ENCODE data around the gene SLC45A3. TPM values are rescaled to one million over a fixed set of nuclear protein-coding genes. Genes with fewer than 3 reads are reported as not detected.

The SLC45A3 gene
- total RNA-seq, 1 donor from 2014 or later, result 6.6 TPM

DNA sequence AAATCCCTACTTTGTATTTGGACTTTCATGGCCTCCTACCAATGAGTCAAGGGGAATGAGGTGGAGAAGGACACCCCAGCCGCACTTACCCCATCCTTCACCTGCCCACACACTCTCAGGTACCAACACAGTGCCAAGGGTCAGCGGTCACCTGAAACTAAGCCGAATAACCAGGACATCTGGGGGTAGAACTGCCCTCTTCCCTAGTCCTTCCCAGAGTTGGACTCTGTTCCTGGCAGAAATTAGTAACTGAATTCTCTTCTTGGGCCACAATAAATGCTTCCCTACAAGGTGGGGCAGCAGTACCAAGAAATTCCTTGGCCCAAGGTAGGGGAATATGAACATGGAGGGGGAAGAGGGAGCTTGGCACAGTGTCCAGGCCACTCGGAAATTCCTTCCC lies 7.3 kb downstream of the SLC45A3 start:
- ATAC-seq, result no peak
- no peak for DNase-seq
- intact Hi-C loops (cut with micrococcal nuclease), result no loop called here

DNA sequence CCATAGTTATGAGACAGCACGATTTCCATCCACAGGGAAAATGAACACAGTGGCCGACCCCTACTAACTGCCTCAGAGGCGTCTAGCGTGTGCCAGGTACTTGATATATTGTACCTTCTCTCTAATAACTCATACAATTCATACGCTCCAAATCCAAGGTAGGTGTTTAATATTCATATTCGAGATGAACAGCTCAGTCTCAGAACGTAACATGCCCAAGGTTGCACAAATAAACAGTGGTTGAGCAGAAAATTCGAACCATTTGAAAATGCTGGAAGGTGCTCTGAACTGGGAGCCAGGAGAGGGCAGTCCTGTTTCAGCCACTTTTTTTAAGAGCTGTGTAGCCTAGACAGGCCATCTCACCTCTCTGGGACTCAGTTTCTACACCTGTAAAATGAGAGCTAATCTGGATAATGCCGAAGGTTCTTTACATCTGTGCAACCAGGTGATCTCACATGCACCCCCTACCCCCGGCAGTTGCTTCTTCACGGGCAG lies 7.9 kb downstream of the SLC45A3 start:
- DNase-seq, result no peak
- ATAC-seq, result no peak
- intact Hi-C loops (cut with micrococcal nuclease), result no loop called here

DNA sequence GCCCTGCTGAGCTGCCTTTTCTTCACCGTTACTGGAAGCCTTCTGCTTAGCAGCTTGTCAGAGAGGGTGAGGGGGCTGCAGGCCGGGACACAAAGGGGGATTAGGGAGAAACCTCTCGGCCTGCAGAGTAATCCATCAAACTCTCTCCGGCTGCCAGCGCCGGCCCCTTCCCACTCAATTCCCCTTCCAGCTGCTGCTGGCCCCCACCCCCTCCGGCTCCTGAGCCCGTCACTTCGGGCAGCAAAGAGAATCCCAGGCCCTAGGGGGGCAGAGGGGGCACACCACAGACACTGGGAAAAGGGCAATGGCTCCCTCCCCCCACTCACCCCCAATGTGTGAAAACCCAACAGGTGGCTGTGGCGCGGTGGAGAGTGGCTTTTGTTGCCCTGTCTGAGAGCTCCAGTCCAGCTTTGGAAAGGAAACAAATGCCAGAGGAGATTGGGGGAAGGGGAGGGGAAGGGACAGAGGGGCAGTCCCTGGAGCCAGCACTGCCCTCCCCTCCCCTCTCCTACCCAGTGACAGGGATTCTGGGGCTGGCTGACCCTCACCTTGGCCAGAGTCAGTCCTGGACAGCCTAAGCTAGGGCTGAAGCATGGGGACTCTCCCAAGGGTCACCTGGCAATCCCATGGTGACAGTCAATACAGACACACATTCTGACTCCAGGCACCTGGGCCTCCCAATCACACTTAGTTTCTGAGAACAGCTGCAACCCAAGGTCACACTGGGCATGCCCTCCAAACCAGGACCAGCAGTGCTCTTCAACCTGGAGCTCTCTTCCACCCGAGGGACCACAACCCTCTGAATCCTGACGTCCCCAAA lies 9.5 kb downstream of the SLC45A3 start:
- intact Hi-C loops (cut with micrococcal nuclease), result no loop called here
- ATAC-seq (no peak), DNase-seq (no peak)

DNA sequence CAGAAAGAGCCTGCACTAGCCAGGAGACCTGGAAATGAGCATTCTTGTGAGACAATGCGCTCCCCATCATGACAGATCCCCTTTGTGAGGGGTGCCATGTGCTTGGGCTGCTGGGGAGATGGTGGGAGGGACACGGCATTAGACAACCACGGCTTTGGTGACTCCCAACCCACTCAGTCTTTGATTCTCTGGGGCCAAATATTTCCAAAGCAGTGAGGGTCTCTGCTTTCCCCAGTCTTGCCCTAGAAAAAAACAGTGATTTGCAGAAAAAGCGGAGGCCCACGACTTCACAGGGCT lies 10.2 kb downstream of the SLC45A3 start:
- no peak for DNase-seq
- no peak for ATAC-seq
- intact Hi-C loops (cut with micrococcal nuclease), result no loop called here

DNA sequence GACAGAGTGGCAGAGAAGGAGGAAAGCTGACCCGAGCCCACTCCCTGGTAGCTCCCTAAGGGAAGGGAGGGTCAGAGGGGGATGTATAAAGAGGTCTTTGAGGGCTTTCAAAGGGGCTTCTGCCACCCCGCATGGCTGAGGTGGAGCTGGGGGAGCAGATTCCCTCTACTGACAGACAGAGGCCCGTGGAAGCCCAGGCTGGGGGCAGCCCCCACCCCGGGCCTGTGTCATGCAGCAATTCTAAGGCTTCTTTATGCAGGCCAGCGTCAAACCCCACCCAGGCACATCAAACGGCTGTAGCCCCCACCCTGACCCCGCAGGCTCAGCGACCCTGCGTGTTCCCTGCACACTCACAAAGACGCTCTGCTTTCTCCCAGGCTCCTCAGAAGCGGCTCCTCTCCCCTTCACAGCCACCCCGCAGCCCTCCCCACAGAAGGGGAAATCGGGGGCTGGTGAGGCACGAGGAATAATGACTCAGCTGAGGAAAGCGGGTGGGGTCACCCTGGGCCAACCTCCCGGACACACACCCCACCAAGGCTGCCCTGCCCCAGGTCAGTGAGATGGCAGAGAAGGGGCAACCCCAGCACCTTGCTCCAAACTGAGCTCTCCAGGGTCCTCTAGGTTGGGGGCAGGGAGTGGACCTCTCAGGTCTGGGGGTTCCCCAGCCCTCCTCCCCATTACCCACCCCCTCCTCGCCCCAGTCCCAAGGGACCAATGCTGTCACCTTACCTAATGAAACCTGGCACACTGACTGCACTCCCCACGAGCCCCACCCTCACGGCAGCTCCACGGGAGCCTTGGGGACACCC lies 10.8 kb downstream of the SLC45A3 start:
- intact Hi-C loops (cut with micrococcal nuclease), result no loop called here
- DNase-seq (no peak), ATAC-seq (no peak)

DNA sequence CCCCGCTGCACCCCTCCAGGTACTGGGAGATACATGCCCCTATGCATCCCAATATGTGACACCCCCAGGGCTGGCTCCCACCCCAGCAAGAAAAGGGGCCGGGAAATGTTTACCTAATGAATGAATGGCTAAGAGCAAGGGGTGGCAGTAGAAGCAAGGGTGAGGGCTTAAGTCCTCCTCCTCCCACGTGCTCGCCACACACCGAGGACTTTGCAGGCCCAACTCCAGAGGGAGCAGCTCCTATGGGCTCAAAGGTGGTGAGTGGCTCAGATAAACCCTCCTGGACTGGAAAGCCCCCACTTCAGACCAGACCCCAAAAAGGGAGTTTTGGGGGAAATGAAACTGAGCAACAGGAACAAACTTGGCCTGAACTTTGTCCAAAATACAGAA lies 11.4 kb downstream of the SLC45A3 start:
- DNase-seq, result no peak
- ATAC-seq, result no peak
- intact Hi-C loops (cut with micrococcal nuclease), result no loop called here

DNA sequence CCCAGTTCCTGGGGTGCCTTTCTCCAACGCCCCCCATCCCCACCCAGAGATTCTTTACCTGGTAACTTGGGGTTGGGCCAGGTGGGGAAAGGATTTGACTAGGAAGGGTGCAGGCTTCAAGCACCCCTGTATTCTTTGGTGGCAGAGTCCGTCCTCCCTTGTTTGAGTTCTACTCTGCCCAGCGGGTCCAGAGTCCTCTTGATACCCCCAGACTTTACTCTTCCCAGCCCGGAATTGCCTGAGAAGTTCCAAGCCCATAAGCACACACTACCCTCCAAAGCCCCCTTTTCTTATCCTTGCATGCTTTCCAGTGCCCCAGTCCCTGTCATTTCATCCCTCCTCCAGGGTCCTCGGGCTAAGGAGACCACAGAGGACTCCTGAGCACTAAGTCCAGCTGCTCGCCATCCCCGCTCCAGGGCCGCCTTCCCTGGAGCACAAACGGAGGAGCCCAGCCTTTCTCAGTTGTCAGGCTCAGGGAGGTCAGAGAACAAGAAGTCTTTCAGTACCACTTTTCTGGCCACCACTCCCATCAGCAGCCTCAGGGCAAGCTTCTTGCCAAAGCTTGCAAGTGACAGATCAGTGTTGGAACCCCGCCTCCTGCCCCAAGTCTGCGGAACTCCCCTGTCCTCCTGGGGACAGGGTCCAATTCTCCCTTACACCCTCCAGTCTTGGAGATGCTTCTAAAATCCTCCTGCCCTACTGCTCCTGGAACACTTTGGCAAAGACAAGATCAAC lies 12.2 kb downstream of the SLC45A3 start:
- intact Hi-C loops (cut with micrococcal nuclease), result no loop called here
- DNase-seq (no peak), ATAC-seq (no peak)

DNA sequence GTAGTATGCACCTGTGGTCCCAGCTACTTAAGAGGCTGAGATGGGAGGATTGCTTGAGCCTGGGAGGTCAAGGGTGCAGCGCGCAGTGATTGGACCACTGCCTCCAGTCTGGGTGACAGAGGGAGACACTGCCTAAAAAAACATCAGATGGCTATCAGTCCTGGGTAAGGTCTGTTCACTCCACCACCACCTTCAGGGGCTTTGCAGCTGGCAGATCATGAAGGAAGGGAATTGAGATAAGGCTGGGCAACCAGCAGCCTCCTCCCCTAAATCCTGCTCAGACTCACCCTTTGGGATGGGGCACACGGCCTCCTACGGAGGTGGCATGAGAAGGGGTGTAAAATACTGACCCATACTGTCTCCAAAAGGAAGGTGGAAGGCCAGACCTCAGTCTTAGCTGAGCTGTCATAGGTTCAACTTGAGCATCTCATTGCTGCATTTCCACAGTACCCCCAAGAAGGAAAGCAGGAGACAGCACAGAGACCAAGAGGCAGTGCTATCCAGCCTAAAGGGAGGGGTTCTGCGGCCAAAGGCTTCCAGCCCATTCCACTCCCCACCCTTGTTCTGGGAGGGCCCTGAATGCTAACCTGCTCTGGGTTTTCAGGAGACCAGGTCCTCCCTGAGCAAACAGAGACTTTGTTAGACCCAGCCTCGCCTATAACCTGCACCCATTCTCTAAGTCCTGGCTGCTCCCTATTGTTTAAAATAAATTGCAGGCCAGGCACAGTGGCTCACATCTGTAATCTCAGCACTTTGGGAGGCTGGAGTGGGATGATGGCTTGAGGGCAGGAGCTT lies 13.7 kb downstream of the SLC45A3 start:
- no peak for DNase-seq
- intact Hi-C loops (cut with micrococcal nuclease), result no loop called here

DNA sequence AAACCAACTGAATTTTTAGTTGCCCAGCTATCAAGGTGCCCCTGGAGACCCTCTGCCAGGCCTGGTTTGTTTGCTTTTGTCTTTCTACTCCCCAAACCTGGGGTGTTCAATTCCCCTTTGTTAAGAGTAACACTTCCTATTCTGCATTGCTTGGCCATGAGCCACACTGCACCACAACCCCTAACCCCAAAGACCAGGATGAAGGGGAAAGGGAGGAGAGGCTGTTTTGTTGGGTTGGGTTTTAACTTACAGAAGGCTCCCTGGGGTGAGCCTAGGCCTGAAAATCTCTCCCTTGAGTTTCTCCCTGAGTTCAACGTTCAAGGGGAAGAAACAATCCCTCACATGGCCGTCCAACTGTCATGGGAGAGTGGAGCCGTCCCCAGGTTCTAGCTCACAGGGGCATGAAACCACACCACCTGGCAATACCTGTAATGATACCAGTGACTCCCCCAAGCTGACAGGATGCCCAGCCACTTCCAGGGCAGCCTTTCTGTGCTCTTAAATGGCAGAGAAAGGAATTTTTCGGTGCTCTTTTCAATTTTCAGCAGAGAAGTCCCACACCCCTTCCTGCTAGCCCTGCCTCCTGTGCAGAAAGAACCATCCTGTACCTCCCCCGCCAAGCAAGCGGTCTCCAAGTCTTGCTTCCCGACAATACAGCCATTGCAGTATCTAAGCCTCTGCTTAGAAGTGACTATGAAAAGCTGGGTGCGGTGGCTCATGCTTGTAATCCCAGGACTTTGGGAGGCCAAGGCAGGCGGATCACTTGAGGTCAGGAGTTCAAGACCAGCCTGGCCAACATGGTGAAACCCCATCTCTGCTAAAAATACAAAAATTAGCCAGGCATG lies 14.9 kb downstream of the SLC45A3 start:
- ATAC-seq, result no peak
- intact Hi-C loops (cut with micrococcal nuclease), result no loop called here
- DNase-seq, result no peak

More for the DNA sequence above, 13.7 kb downstream of the SLC45A3 start:
- no peak for ATAC-seq

DNA sequence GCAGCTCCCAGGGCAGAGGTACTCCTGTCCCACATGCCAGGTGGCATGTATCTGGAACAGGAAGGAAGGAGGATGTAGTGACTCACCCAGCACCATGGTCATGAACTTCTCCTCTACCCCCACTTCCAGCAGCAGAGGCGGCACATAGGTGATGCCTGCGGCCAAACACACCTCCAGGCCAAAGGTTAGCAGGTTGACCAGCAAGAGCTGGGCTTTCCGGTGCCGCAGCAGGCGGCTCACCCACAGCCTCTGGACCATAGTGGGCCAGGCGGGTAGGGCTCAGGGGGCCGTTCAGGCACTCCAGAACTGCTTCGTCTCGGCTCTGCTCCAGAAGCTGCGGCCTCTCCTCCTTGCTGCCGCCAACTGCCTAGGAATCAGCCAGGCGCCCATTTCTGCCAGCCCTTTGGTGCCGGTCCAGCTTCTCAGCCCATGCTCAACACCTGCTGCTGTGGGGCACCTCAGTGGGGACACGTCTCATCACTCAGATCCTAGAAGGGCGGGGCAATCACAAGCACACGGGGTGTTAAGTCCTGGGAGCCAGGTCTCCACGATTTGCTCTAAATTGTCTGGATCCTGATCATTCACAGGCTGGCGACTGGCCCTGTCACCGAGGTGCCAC lies 15.8 kb downstream of the SLC45A3 start:
- DNase-seq (no peak), ATAC-seq (no peak)
- intact Hi-C loops (cut with micrococcal nuclease), result no loop called here

DNA sequence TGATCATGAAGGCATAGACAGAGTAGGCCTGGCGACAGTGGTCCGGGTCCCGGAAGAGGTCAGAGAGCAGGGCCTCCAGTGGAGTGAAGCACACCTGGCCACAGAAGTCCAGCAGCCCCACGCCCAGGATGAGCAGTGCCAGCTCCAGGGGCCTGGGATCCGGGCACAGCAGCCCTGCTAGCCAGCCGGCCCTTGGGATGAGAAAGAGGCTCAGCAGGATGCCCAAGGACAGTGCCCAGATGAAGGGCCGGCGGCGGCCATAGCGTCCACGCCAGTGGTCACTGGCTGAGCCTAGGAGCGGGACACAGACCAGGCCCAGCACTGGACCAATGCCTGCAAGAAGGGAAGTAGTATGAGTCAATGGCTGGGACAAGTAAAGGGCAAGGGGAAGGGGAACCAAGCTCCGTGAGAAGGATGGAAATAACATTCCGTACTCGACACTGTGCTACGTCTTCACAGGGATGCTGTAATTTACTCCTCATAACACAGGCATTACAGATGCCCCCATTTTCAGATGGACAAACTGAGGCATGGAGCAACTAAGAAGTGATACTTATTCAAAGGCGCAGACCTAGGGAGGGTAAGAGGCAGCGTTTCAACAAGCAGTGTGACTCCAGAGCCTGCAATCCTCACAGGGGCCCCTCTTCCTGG lies 16.9 kb downstream of the SLC45A3 start:
- ATAC-seq (no peak), DNase-seq (no peak)
- intact Hi-C loops (cut with micrococcal nuclease), result no loop called here

DNA sequence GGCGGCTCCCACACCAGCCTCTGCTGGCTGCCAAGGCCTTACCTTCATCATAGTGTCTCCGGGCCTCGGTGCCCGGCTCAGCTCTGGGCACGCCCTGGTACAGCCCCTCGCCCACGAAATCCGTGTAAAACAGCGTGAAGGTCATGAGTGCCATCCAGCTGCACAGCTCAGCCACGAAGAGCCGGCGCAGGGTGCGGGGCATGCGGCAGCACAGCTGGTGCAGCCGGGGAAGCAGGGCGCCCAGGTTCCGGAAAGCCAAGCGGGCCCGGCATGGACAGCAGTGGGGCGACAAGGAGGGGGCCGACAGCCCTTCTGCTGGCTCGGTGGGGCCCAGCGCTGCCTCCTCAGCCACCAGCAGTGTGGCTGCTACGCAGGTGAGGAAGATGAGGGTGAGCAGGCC lies 17.5 kb downstream of the SLC45A3 start:
- DNase-seq, result no peak
- intact Hi-C loops (cut with micrococcal nuclease), result no loop called here
- ATAC-seq, result no peak

DNA sequence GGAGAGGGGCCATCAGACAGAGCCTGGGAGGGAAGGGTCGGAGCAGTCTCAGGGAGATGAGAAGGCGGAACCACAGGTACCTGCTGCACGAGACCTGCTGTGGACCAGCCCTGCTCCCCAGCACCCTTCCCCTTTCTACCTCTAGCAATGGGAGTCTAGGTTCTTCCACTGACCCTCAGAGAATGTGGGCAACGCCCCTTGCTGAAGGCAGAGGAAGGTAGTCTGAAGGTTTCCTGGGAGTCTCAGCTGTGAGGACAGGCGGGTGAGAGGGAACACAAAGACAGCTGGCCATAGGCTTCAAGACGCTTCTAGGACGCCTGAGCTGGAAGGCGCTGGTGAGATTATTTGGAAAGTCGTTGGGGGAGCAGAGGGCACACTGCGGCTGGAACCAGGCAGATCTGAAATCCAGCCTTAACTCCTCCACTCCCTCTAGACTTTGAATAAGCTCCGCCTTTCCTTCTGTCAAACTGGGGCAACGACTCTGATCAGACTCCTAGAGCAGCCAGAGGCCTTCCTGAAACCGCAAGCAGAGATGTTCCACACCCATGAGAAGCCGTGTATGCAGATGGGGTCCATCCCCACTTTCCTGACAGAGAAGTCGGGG lies 18.1 kb downstream of the SLC45A3 start:
- ATAC-seq (no peak), DNase-seq (no peak)
- intact Hi-C loops (cut with micrococcal nuclease), result no loop called here

DNA sequence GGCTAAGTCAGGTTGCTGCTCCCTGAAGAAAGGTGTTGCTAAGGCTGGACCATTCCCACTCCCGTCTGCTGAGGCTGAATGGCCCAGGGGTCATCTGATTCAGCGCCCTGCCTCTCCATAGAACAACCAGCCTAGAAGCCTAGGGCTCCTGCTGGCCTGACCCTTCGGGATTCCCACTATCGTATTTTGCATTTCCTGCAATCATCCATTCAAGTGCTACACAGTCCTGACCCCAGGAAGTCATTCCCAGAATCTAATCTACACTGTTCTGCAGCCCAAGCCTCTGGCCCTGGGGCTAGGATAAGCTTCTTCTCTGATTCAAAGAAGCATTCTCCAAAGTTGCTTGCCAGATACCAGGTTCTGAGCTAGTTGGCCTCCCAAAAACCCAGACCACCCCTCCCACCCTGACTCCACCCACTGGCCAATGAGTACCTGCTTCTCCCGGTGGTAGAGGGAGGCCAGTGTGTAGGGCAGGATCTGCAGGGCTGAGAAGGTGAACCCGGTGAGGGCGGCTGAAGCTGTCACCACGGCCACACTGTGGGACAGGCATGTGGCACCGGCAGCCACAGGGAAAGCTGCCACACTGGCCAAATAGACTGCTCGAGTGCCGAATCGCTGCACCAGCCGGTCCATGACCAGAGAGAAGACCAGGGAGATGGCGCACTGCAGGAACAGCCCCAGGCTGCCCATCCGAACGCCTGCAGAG lies 18.7 kb downstream of the SLC45A3 start:
- DNase-seq (no peak), ATAC-seq (no peak)
- intact Hi-C loops (cut with micrococcal nuclease), result no loop called here

DNA sequence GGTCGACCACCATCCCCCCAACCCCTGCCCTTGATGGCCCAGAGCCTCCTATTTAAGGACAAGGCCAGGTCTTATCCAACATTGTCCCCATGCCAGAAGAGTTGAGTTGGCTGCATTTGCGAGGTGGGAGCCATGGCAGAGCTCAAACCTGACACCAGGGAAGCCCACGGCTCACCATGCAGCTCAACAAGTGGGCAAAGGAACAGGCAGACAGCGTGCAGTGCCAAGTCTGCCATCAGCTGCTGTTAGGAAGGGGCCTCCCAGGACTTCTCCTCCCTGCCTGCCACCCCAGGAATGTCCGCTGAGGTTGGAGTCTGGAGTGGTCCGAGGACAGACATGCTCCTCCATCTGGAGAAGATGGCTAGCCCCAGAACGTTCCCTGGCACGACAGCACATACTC lies 19.9 kb downstream of the SLC45A3 start:
- intact Hi-C loops (cut with micrococcal nuclease), result no loop called here
- DNase-seq (no peak), ATAC-seq (no peak)

DNA sequence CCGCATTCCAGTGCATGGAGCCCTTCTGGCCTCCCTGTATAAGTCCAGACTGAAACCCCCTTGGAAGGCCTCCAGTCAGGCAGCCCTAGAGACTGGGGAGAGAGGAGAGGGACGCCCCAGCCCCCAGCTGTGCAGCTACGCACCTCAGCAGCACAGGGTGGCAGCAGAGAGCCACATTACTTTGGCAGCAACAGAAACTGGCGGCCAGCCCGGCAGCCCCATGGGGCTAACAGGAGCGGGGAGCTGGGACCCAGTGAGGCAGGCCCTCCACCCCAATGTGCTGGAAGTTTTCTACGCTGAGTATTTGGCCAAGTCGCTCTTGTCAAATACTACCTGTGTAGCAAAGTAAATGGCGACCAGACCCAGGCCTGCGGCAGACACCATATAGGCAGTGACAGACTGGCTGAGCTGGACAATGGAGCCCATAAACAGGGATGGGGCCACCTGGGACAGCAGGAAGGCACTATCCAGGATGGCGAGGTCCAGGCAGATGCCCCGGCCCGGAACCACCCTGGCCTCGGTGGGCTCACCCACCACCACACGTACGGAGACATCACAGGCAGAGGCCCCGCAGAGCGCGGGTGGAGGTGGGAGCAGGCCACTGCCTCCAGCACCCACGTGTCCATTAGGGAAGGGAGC lies 21.2 kb downstream of the SLC45A3 start:
- intact Hi-C loops (cut with micrococcal nuclease), result loop anchor here (5.0 kb wide), 1 partner anchor 53 kb away; no protein-coding TSS in a partner anchor
- DNase-seq (peak; percentile 92), ATAC-seq (peak; percentile 88)
